Choroid plexus epithelial cell (primary cell): ENCODE data around the gene NTN4.
"Not testable (repeated sequence)": the region's sequence is repeated elsewhere in the genome, so short reads cannot be mapped to it uniquely, and the experiment has no call there.

Experiments
- DNase-seq: peaks from one replicate; pipeline ENCODE4 v3.0.0-alpha.2; 2010; ENCODE audit warnings: low read depth
- H3K4me3 ChIP-seq: 2 replicates; pipeline ENCODE4 v1.5.1; 2011; ENCODE audit warnings: low read depth, mild to moderate bottlenecking, control low read depth, low read length, moderate library complexity
- CTCF ChIP-seq: conservative IDR thresholded peaks from 2 replicates; pipeline ENCODE4 v1.5.1; 2011; ENCODE audit warnings: low read depth, mild to moderate bottlenecking, control low read depth, inconsistent platforms, low read length, moderate library complexity

Gene NTN4

GRCh38 chr12:95623554-95624170 lies 166.9 kb downstream of the NTN4 start:
- no peak overlapping the region for H3K4me3 ChIP-seq
- TF ChIP-seq CTCF = peak; percentile 95
- DNase-seq = peak; percentile 92

GRCh38 chr12:95622879-95623278 lies 167.7 kb downstream of the NTN4 start:
- DNase-seq = no peak
- no peak overlapping the region for H3K4me3 ChIP-seq
- no peak for TF ChIP-seq CTCF

- TF ChIP-seq CTCF = no peak
- DNase-seq = no peak
- H3K4me3 ChIP-seq = no peak overlapping the region
These were observed 168.8 kb downstream of the NTN4 start for GRCh38 chr12:95621725-95622124.

- no peak for DNase-seq
- TF ChIP-seq CTCF = no peak
- no peak overlapping the region for H3K4me3 ChIP-seq
These were observed 170.4 kb downstream of the NTN4 start for GRCh38 chr12:95620171-95620570.

- DNase-seq, H3K4me3 ChIP-seq: not testable (repeated sequence)
These were observed 174.1 kb downstream of the NTN4 start for GRCh38 chr12:95616470-95616869.

- no peak overlapping the region for H3K4me3 ChIP-seq
- no peak for DNase-seq
- no peak for TF ChIP-seq CTCF
These were observed 174.8 kb downstream of the NTN4 start for GRCh38 chr12:95615749-95616148.

GRCh38 chr12:95614390-95614982 lies 176.1 kb downstream of the NTN4 start:
- H3K4me3 ChIP-seq = no peak overlapping the region
- TF ChIP-seq CTCF = no peak
- no peak for DNase-seq

- H3K4me3 ChIP-seq = no peak overlapping the region
- TF ChIP-seq CTCF = no peak
- DNase-seq = no peak
These were observed 177.5 kb downstream of the NTN4 start for GRCh38 chr12:95613021-95613420.
